Body of pancreas (tissue), 4 donors: ENCODE measurements around the gene CELF6.

Source experiments
- POLR2A ChIP-seq, 3 donors: fragments of 450-650 bp; IDR thresholded peaks; one replicate each; pipeline ENCODE4 v1.6.1; 2016; ENCODE audit warnings: antibody characterized with exemption in 3 of 3, mild to moderate bottlenecking in 2 of 3
- TF ChIP-seq, protein P1 (sequence below), 7 experiments: fragments of 450-650 bp in 4 of 7; fragments of 200-600 bp in 3 of 7; sonication (generic) in 3 of 7; IDR thresholded peaks; one replicate each; pipeline ENCODE4 v1.5.1; 2016 to 2019; ENCODE audit warnings: antibody characterized with exemption in 7 of 7

DNA sequence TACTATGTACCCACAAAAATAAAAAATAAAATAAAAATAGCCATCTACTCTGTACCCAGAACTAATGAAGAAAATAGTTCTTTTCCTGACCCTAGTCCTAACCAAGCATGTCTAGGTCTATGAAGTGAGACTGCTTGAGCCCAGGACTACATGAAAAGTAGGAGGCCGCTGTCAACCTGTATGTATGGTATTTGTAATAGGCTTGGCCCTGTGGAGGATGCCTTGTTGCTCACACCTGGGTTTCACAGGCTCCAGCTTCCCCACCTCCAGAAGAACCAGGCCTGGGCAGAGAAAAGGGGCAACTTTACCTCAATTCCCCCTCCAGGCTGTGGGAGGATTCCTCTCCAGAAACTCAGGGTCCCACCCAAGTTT is 82.1 kb downstream of the CELF6 start:
- TF ChIP-seq, protein P1, sequence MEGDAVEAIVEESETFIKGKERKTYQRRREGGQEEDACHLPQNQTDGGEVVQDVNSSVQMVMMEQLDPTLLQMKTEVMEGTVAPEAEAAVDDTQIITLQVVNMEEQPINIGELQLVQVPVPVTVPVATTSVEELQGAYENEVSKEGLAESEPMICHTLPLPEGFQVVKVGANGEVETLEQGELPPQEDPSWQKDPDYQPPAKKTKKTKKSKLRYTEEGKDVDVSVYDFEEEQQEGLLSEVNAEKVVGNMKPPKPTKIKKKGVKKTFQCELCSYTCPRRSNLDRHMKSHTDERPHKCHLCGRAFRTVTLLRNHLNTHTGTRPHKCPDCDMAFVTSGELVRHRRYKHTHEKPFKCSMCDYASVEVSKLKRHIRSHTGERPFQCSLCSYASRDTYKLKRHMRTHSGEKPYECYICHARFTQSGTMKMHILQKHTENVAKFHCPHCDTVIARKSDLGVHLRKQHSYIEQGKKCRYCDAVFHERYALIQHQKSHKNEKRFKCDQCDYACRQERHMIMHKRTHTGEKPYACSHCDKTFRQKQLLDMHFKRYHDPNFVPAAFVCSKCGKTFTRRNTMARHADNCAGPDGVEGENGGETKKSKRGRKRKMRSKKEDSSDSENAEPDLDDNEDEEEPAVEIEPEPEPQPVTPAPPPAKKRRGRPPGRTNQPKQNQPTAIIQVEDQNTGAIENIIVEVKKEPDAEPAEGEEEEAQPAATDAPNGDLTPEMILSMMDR (IDR thresholded peaks at IDR 0.05), result no peak
- no peak for TF ChIP-seq POLR2A (IDR thresholded peaks at IDR 0.05)
